Peyer's patch (tissue), 4 donors: Measurements from ENCODE around the gene EPOP.

ENCODE experiments used
- CTCF ChIP-seq, 6 experiments: fragments of 450-650 bp in 4 of 6; fragments of 200-600 bp in 2 of 6; sonication (generic) in 1 of 6; IDR thresholded peaks; one replicate each; pipeline ENCODE4 v1.5.1; 2017 to 2019; ENCODE audit warnings: antibody characterized with exemption in 6 of 6, mild to moderate bottlenecking in 3 of 6, moderate library complexity in 1 of 6
- POLR2A ChIP-seq, 2 donors: fragments of 450-650 bp; IDR thresholded peaks; one replicate each; pipeline ENCODE4 v1.5.1; 2017; ENCODE audit warnings: antibody characterized with exemption in 2 of 2, mild to moderate bottlenecking in 2 of 2, moderate library complexity in 2 of 2

- no peak for TF ChIP-seq CTCF (IDR thresholded peaks at IDR 0.05)
- no peak for TF ChIP-seq POLR2A (IDR thresholded peaks at IDR 0.05)
Observed at GRCh38 chr17:38628441-38628840, 46.3 kb downstream of the EPOP start.
